HepG2 (cell line): ENCODE data around the gene DRC3. TPM values are rescaled to one million over a fixed set of nuclear protein-coding genes. Genes with fewer than 3 reads are reported as not detected.

Experiments
- ATAC-seq: fragments of 200-7000 bp; cut with Tn5 transposase; 3 replicates; pipeline ENCODE4 v1.9.1; 2020; ENCODE audit warnings: mild to moderate bottlenecking, moderate library complexity
- BruUV-seq: library from RNA; stranded (reverse); fragments of 400-500 nt; replicated peaks from 2 replicates; lab custom pipeline; 2021; lab: Mats Ljungman, UMichigan
- CTCF ChIA-PET: fragments of 300-600 bp; formaldehyde crosslinking; extraction: SDS; loops from one replicate; lab custom pipeline; 2021; ENCODE audit warnings: low total read pairs, inconsistent platforms, low intra/inter-chr PET ratio; lab: Yijun Ruan, JAX
- POLR2A ChIA-PET: fragments of 350-600 bp; sonication (Branson Sonifier 250); formaldehyde crosslinking; loops from one replicate; lab custom pipeline; 2020; ENCODE audit warnings: antibody characterized with exemption, inconsistent platforms; lab: Yijun Ruan, JAX
- DNase-seq: peaks from one replicate; pipeline ENCODE4 v3.0.0-alpha.2; 2015; ENCODE audit warnings: low spot score
- FAIRE-seq: peaks from 3 replicates; lab custom pipeline; 2011; peaks lifted over from hg19 to GRCh38; lab: Jason Lieb, UNC
- H2AFZ ChIP-seq: one replicate; pipeline ENCODE4 v1.6.1; 2011; ENCODE audit warnings: low read length, inconsistent platforms
- H3K27ac ChIP-seq: fragments of 300-600 bp; 3 replicates; pipeline ENCODE4 v1.8.0; 2011; ENCODE audit warnings: mixed run types, mild to moderate bottlenecking, mixed read lengths, low read length, inconsistent platforms; ENCODE audit not compliant: insufficient read depth; ENCODE audit errors: extremely low read length
- H3K27me3 ChIP-seq, 2 experiments: fragments of 200-600 bp in 1 of 2; 2 replicates in 1 of 2; 3 replicates in 1 of 2; pipeline versions ENCODE4 v1.6.0 to v1.8.0; 2011; ENCODE audit warnings: low read length in 2 of 2, mild to moderate bottlenecking in 2 of 2, moderate library complexity in 2 of 2, inconsistent platforms in 1 of 2; ENCODE audit not compliant: insufficient read depth in 2 of 2, control insufficient read depth in 1 of 2
- H3K36me3 ChIP-seq, 2 experiments: fragments of 200-600 bp in 1 of 2; replicated peaks in 1 of 2; 2 replicates in 1 of 2; 3 replicates in 1 of 2; pipeline versions ENCODE4 v1.5.1 to v1.8.0; 2011; ENCODE audit warnings: low read length in 2 of 2, inconsistent platforms in 1 of 2; ENCODE audit not compliant: insufficient read depth in 2 of 2, control insufficient read depth in 1 of 2
- H3K4me1 ChIP-seq: 2 replicates; pipeline ENCODE4 v1.5.1; 2012; ENCODE audit warnings: low read length, inconsistent platforms; ENCODE audit not compliant: insufficient read depth
- H3K4me2 ChIP-seq: 2 replicates; pipeline ENCODE4 v1.6.0; 2011; ENCODE audit warnings: low read depth, low read length, inconsistent platforms
- H3K4me3 ChIP-seq, 3 experiments: fragments of 200-600 bp in 1 of 3; sonication (generic), shearing (Covaris generic) in 1 of 3; replicated peaks in 1 of 3; 2 replicates each; pipeline ENCODE4 v1.5.1; 2011 to 2016; ENCODE audit warnings: low read length in 3 of 3, inconsistent platforms in 2 of 3, low read depth in 2 of 3, mild to moderate bottlenecking in 2 of 3, control low read depth in 1 of 3, mixed read lengths in 1 of 3; ENCODE audit not compliant: insufficient read depth in 1 of 3
- H3K79me2 ChIP-seq: one replicate; pipeline ENCODE4 v1.6.1; 2011; ENCODE audit warnings: low read length, inconsistent platforms; ENCODE audit not compliant: insufficient read depth
- H3K9ac ChIP-seq: 2 replicates; pipeline ENCODE4 v1.6.0; 2011; ENCODE audit warnings: mild to moderate bottlenecking, low read depth, low read length, inconsistent platforms; ENCODE audit not compliant: insufficient read depth
- H3K9me3 ChIP-seq: 2 replicates; pipeline ENCODE4 v1.5.1; 2012; ENCODE audit warnings: mild to moderate bottlenecking, low read length
- H4K20me1 ChIP-seq: 2 replicates; pipeline ENCODE4 v1.6.0; 2011; ENCODE audit warnings: inconsistent platforms, mild to moderate bottlenecking, low read length, moderate library complexity; ENCODE audit not compliant: insufficient read depth
- CCAR2 ChIP-seq: fragments of 200-400 bp; formaldehyde crosslinking; optimal IDR thresholded peaks from 2 replicates; pipeline ENCODE3; 2018; ENCODE audit warnings: low read depth, mild to moderate bottlenecking, low read length, moderate library complexity
- CREB1 ChIP-seq, 2 experiments: fragments of 450-650 bp in 1 of 2; IDR thresholded peaks; 2 replicates each; pipeline ENCODE4 v1.6.1; 2016 to 2017; ENCODE audit warnings: control low read depth in 1 of 2, mild to moderate bottlenecking in 1 of 2, missing compliant biosample characterization in 1 of 2, missing genetic modification characterization in 1 of 2
- JDP2 ChIP-seq: sonication (generic); formaldehyde crosslinking; IDR thresholded peaks from 2 replicates; pipeline ENCODE4 v1.8.1; 2022; ENCODE audit warnings: missing genetic modification reagents, borderline replicate concordance
- SOX5 ChIP-seq: IDR thresholded peaks from 2 replicates; pipeline ENCODE4 v1.6.1; 2016; ENCODE audit warnings: borderline replicate concordance
- SRSF4 ChIP-seq: fragments of 200-400 bp; formaldehyde crosslinking; IDR thresholded peaks from one replicate; pipeline ENCODE4 v1.6.1; 2018; ENCODE audit warnings: mild to moderate bottlenecking, low read depth, low read length, moderate library complexity; ENCODE audit not compliant: poor library complexity, severe bottlenecking
- WGBS: methylation state at CpG from one replicate; pipeline ENCODE4 v1.1.6; 2017; ENCODE audit warnings: low lambda C conversion rate; 5-methylcytosine and 5-hydroxymethylcytosine counted together
- in situ Hi-C: cut with HindIII; loops from 2 replicates; pipeline ENCODE4 v1.10.0; 2017; ENCODE audit warnings: low pct_unique_long_range_greater_than_20kb; ENCODE audit not compliant: extremely low pct_ligation_motif_present
- intact Hi-C: fragments of 100-400 bp; cut with micrococcal nuclease; formaldehyde crosslinking; loops from one replicate; pipeline ENCODE4 v1.10.0; 2022; ENCODE audit not compliant: unreplicated experiment
- polyA plus RNA-seq, 8 experiments: library from polyadenylated mRNA; depleted of rRNA in 3 of 8; stranded (reverse) in 7 of 8; unstranded in 1 of 8; fragments of >200 nt; fragmentation: Illumina TruSeq in 4 of 8; extraction: Trizol in 4 of 8; gene quantifications; 2 replicates each; pipeline versions ENCODE4 v1.2.1 to v1.2.3, GENCODE V29; 2011 to 2016; ENCODE audit warnings: low read depth in 4 of 8, missing spikeins in 1 of 8, mixed read lengths in 1 of 8; ENCODE audit not compliant: insufficient read depth in 1 of 8
- total RNA-seq, 5 experiments: library from RNA; depleted of rRNA; stranded (reverse); fragments of >200 nt; fragmentation: Illumina TruSeq; extraction: Trizol; gene quantifications; 2 replicates each; pipeline ENCODE4 v1.2.3, GENCODE V29; 2016; ENCODE audit warnings: low read depth in 1 of 5
- TF ChIP-seq, protein P1 (sequence below): IDR thresholded peaks from 2 replicates; pipeline ENCODE4 v1.6.1; 2012; ENCODE audit warnings: low read depth, low read length, improper control_type of control experiment
- TF ChIP-seq, protein P2 (sequence below): sonication (generic); formaldehyde crosslinking; IDR thresholded peaks from 2 replicates; pipeline ENCODE4 v1.5.0; 2020; ENCODE audit warnings: mild to moderate bottlenecking, missing genetic modification reagents, borderline replicate concordance
- TF ChIP-seq, protein P3 (sequence below): sonication (generic); formaldehyde crosslinking; IDR thresholded peaks from 2 replicates; pipeline ENCODE4 v1.8.0; 2022; ENCODE audit warnings: missing genetic modification reagents, low read depth, mild to moderate bottlenecking, borderline replicate concordance
- TF ChIP-seq, protein P4 (sequence below): sonication (generic); formaldehyde crosslinking; IDR thresholded peaks from 2 replicates; pipeline ENCODE4 v1.5.1; 2020; ENCODE audit warnings: missing genetic modification reagents, mild to moderate bottlenecking, borderline replicate concordance

The DRC3 gene
- total and polyA plus RNA-seq, 2 of the 13 experiments (the other 11 are each of a cell fraction or from before 2014, with no cell fraction given): 0.53 to 0.87 TPM

DNA sequence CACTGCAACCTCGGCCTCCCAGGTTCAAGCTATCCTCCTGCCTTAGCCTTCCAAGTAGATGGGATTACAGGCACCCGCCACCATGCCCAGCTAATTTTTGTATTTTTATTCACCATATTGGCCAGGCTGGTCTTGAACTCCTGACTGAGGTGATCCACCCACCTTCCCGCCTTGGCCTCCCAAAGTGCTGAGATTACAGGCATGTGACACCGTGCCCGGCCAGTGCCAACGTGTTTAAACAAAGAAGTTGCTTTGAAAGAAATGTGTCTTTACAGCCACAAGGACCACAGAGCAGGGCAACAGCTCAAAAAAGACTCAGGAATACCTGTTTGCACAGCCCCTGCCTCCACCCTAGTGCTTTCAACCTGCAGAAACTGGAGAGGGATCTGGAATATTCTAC lies 41.3 kb downstream of the DRC3 start:
- TF ChIP-seq CREB1 (IDR thresholded peaks at IDR 0.05): no peak
- TF ChIP-seq CREB1 (CRISPR knock-in tag; IDR thresholded peaks at IDR 0.05): no peak
- TF ChIP-seq, protein P1, sequence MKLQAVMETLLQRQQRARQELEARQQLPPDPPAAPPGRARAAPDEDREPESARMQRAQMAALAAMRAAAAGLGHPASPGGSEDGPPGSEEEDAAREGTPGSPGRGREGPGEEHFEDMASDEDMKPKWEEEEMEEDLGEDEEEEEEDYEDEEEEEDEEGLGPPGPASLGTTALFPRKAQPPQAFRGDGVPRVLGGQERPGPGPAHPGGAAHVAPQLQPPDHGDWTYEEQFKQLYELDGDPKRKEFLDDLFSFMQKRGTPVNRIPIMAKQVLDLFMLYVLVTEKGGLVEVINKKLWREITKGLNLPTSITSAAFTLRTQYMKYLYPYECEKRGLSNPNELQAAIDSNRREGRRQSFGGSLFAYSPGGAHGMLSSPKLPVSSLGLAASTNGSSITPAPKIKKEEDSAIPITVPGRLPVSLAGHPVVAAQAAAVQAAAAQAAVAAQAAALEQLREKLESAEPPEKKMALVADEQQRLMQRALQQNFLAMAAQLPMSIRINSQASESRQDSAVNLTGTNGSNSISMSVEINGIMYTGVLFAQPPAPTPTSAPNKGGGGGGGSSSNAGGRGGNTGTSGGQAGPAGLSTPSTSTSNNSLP: no peak
- TF ChIP-seq CCAR2: no peak
- TF ChIP-seq, all 625 proteins: peak for 0
- Histone ChIP-seq H3K4me3 (no peak overlapping the region), H3K4me2 (no peak overlapping the region), H3K4me1 (peaks cover 20% of the 10 kb centered on the region), H3K27ac (no peak overlapping the region), H3K9ac (no peak overlapping the region), H3K27me3 (no peaks in the 10 kb centered on the region), H3K36me3 (peaks cover 0 to 3% of the 10 kb centered on the region in 2 experiments; a peak in 3 of 5 replicates), H4K20me1 (no peaks in the 10 kb centered on the region), H2AFZ (no peak overlapping the region), H3K9me3 (no peaks in the 10 kb centered on the region), H3K79me2 (no peaks in the 10 kb centered on the region)
- DNase-seq (no peak), ATAC-seq (no peak), FAIRE-seq (no peak)
- BruUV-seq: no TSS peak
- WGBS: 98% methylated on average over 6 of the region's 6 CpGs
- in situ Hi-C loops: loop anchor here (25.0 kb wide), 1 partner anchor 98 kb away; the partner anchor contains the start of gene MYO15A
- intact Hi-C loops: no loop called here
- CTCF ChIA-PET: no interaction called here
- POLR2A ChIA-PET: interaction anchor here (1.4 kb wide), 1 partner anchor 170 kb away, joined by 3 read pairs; the partner anchor contains the start of gene ALKBH5

DNA sequence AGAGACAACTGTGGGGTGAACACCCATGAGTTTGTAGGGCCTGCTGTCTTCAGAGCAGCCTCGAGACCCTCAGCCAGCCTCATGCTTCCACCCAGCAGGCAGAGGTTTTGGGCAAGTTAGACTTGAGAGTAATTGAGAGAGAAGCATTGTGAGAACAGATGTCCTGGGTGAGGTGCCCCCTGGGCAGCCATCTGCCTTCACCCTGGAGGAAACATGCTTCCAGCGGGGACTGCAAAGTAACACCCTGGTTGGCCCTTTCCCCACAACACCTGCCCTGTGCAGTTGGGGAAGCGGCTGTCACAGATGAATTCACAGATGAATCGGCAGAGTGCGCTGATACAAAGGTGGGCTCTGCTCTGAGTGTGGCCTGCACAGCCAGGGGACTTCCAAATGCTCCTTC lies 42.9 kb downstream of the DRC3 start:
- no TSS peak for BruUV-seq
- Histone ChIP-seq H4K20me1 (no peaks in the 10 kb centered on the region), H3K4me3 (no peak overlapping the region), H3K9me3 (no peaks in the 10 kb centered on the region), H2AFZ (no peak overlapping the region), H3K4me2 (no peak overlapping the region), H3K27ac (no peak overlapping the region), H3K27me3 (no peaks in the 10 kb centered on the region), H3K9ac (no peak overlapping the region), H3K4me1 (peaks cover 30% of the 10 kb centered on the region), H3K79me2 (no peaks in the 10 kb centered on the region), H3K36me3 (peaks cover 0 to 3% of the 10 kb centered on the region in 2 experiments; a peak in 3 of 5 replicates)
- no peak for DNase-seq
- in situ Hi-C loops (loop anchor here (25.0 kb wide), 1 partner anchor 97 kb away; the partner anchor contains the start of gene MYO15A), intact Hi-C loops (no loop called here)
- CTCF ChIA-PET: no interaction called here
- TF ChIP-seq, protein P2, sequence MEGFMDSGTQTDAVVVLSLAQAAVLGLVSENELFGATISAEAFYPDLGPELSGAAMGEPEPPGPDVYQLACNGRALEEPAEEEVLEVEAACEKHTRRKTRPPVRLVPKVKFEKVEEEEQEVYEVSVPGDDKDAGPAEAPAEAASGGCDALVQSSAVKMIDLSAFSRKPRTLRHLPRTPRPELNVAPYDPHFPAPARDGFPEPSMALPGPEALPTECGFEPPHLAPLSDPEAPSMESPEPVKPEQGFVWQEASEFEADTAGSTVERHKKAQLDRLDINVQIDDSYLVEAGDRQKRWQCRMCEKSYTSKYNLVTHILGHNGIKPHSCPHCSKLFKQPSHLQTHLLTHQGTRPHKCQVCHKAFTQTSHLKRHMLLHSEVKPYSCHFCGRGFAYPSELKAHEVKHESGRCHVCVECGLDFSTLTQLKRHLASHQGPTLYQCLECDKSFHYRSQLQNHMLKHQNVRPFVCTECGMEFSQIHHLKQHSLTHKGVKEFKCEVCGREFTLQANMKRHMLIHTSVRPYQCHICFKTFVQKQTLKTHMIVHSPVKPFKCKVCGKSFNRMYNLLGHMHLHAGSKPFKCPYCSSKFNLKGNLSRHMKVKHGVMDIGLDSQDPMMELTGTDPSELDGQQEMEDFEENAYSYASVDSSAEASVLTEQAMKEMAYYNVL: no peak
- TF ChIP-seq SRSF4 (no peak), SOX5 (CRISPR knock-in tag) (no peak), JDP2 (CRISPR knock-in tag) (no peak)
- TF ChIP-seq, protein P3, sequence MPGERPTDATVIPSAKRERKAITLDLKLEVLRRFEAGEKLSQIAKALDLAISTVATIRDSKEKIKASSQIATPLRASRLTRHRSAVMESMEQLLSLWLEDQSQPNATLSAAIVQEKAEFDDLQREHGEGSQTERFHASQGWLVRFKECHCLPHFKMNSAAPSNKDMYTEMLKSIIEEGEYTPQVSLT: no peak
- TF ChIP-seq, protein P4, sequence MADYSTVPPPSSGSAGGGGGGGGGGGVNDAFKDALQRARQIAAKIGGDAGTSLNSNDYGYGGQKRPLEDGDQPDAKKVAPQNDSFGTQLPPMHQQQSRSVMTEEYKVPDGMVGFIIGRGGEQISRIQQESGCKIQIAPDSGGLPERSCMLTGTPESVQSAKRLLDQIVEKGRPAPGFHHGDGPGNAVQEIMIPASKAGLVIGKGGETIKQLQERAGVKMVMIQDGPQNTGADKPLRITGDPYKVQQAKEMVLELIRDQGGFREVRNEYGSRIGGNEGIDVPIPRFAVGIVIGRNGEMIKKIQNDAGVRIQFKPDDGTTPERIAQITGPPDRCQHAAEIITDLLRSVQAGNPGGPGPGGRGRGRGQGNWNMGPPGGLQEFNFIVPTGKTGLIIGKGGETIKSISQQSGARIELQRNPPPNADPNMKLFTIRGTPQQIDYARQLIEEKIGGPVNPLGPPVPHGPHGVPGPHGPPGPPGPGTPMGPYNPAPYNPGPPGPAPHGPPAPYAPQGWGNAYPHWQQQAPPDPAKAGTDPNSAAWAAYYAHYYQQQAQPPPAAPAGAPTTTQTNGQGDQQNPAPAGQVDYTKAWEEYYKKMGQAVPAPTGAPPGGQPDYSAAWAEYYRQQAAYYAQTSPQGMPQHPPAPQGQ (CRISPR knock-in tag): no peak
- WGBS: 100% methylated on average over 5 of the region's 5 CpGs
- ATAC-seq: no peak
- POLR2A ChIA-PET: no interaction called here
- no peak for FAIRE-seq
